ENCODE data around the gene PLBD2. TPM values are rescaled to one million over a fixed set of nuclear protein-coding genes. Genes with fewer than 3 reads are reported as not detected.

The PLBD2 gene
- total RNA-seq, 1 donor from 2014 or later, result 4.9 TPM

- no peak overlapping the region for H3K4me2 ChIP-seq
- H3K27ac ChIP-seq, result no peak overlapping the region
- DNase-seq (ENCODE audit: low spot score), result no peak
- H3K27ac Mint-ChIP-seq, result no peak overlapping the region
- H3K9me3 ChIP-seq (ENCODE audit: low read depth), result no peaks in the 10 kb centered on the region
- peaks cover 10% of the 10 kb centered on the region for H3F3A ChIP-seq (ENCODE audit: low read depth)
- no peaks in the 10 kb centered on the region for H3K36me3 ChIP-seq
- peaks cover 4% of the 10 kb centered on the region for H3K27me3 ChIP-seq
- H3K4me1 ChIP-seq, result peaks cover 4% of the 10 kb centered on the region
- TF ChIP-seq EZH2phosphoT487 (IDR thresholded peaks at IDR 0.05) (no peak), CTCF (IDR thresholded peaks at IDR 0.05) (no peak), EZH2 (IDR thresholded peaks at IDR 0.05) (no peak)
- peaks cover 7% of the 10 kb centered on the region for H3K4me1 Mint-ChIP-seq
- H3K4me3 Mint-ChIP-seq, result no peak overlapping the region
- no peak overlapping the region for H2AFZ ChIP-seq (replicated peaks)
- H3K9ac ChIP-seq, result no peak overlapping the region
- H3K36me3 Mint-ChIP-seq, result peaks cover 5% of the 10 kb centered on the region
- no peaks in the 10 kb centered on the region for H3K9me3 Mint-ChIP-seq
- no peaks in the 10 kb centered on the region for H3K79me2 ChIP-seq (ENCODE audit: low read depth)
- no peak overlapping the region for H3K4me3 ChIP-seq
- H3K27me3 Mint-ChIP-seq (ENCODE audit: insufficient read depth, low read depth), result peaks cover 8% of the 10 kb centered on the region
- H4K20me1 ChIP-seq (ENCODE audit: low read depth), result no peaks in the 10 kb centered on the region
Observed at GRCh38 chr12:113328368-113328889, 30.0 kb upstream of the PLBD2 start.

- Histone ChIP-seq H3K4me1 (peaks cover 4% of the 10 kb centered on the region), H3K9ac (no peak overlapping the region), H3K27ac (no peak overlapping the region), H3K4me2 (no peak overlapping the region), H3F3A (ENCODE audit: low read depth) (peaks cover 10% of the 10 kb centered on the region), H3K9me3 (ENCODE audit: low read depth) (no peaks in the 10 kb centered on the region), H3K36me3 (no peaks in the 10 kb centered on the region), H4K20me1 (ENCODE audit: low read depth) (no peaks in the 10 kb centered on the region), H3K79me2 (ENCODE audit: low read depth) (no peaks in the 10 kb centered on the region), H3K4me3 (no peak overlapping the region), H3K27me3 (peaks cover 12% of the 10 kb centered on the region), H2AFZ (replicated peaks) (no peak overlapping the region)
- H3K4me3 Mint-ChIP-seq, result no peak overlapping the region
- no peaks in the 10 kb centered on the region for H3K9me3 Mint-ChIP-seq
- no peak overlapping the region for H3K27ac Mint-ChIP-seq
- peaks cover 12% of the 10 kb centered on the region for H3K4me1 Mint-ChIP-seq
- DNase-seq (ENCODE audit: low spot score), result no peak
- TF ChIP-seq EZH2 (IDR thresholded peaks at IDR 0.05) (no peak), EZH2phosphoT487 (IDR thresholded peaks at IDR 0.05) (no peak), CTCF (IDR thresholded peaks at IDR 0.05) (no peak)
- peaks cover 5% of the 10 kb centered on the region for H3K36me3 Mint-ChIP-seq
- peaks cover 8% of the 10 kb centered on the region for H3K27me3 Mint-ChIP-seq (ENCODE audit: insufficient read depth, low read depth)
Observed at GRCh38 chr12:113329022-113329790, 29.2 kb upstream of the PLBD2 start.

GRCh38 chr12:113329791-113330417 lies 28.5 kb upstream of the PLBD2 start:
- no peak overlapping the region for H3K4me3 ChIP-seq
- Mint-ChIP-seq H3K27me3 (ENCODE audit: insufficient read depth, low read depth) (peaks cover 12% of the 10 kb centered on the region), H3K4me1 (peaks cover 15% of the 10 kb centered on the region), H3K4me3 (no peak overlapping the region), H3K9me3 (no peaks in the 10 kb centered on the region), H3K36me3 (peaks cover 5% of the 10 kb centered on the region), H3K27ac (no peak overlapping the region)
- peaks cover 10% of the 10 kb centered on the region for H3F3A ChIP-seq (ENCODE audit: low read depth)
- no peak overlapping the region for H3K9ac ChIP-seq
- H3K27me3 ChIP-seq, result peaks cover 19% of the 10 kb centered on the region
- DNase-seq (ENCODE audit: low spot score), result no peak
- no peak for TF ChIP-seq EZH2phosphoT487 (IDR thresholded peaks at IDR 0.05)
- no peaks in the 10 kb centered on the region for H3K36me3 ChIP-seq
- no peak overlapping the region for H2AFZ ChIP-seq (replicated peaks)
- H3K79me2 ChIP-seq (ENCODE audit: low read depth), result no peaks in the 10 kb centered on the region
- no peaks in the 10 kb centered on the region for H4K20me1 ChIP-seq (ENCODE audit: low read depth)
- no peaks in the 10 kb centered on the region for H3K9me3 ChIP-seq (ENCODE audit: low read depth)
- no peak overlapping the region for H3K27ac ChIP-seq
- peaks cover 4% of the 10 kb centered on the region for H3K4me1 ChIP-seq
- H3K4me2 ChIP-seq, result no peak overlapping the region

All from neural progenitor cell (in vitro differentiated cells).